Spinal cord (tissue), 10 donors: ENCODE data around the gene CCDC27. TPM values are rescaled to one million over a fixed set of nuclear protein-coding genes. Genes with fewer than 3 reads are reported as not detected.

Experiments used
- DNase-seq, 6 donors: peaks; one replicate each; pipeline versions ENCODE4 v3.0.0 to v3.0.0-alpha.2; 2013 to 2015; ENCODE audit warnings: low spot score in 6 of 6, low read depth in 4 of 6
- H3K27ac ChIP-seq: one replicate; pipeline ENCODE4 v1.5.1; 2013; ENCODE audit warnings: low read depth, low read length, control low read depth
- H3K27me3 ChIP-seq: one replicate; pipeline ENCODE4 v1.6.1; 2013; ENCODE audit warnings: low read length; ENCODE audit not compliant: control insufficient read depth, insufficient read depth
- H3K36me3 ChIP-seq: one replicate; pipeline ENCODE4 v1.6.1; 2013; ENCODE audit warnings: low read length; ENCODE audit not compliant: control insufficient read depth, insufficient read depth
- H3K4me1 ChIP-seq: one replicate; pipeline ENCODE4 v1.6.1; 2013; ENCODE audit warnings: low read length; ENCODE audit not compliant: control insufficient read depth, insufficient read depth
- H3K4me3 ChIP-seq: one replicate; pipeline ENCODE4 v1.5.1; 2013; ENCODE audit warnings: low read depth, low read length, control low read depth
- H3K9me3 ChIP-seq: one replicate; pipeline ENCODE4 v1.6.1; 2013; ENCODE audit warnings: low read length; ENCODE audit not compliant: control insufficient read depth, insufficient read depth
- WGBS: methylation state at CpG from one replicate; pipeline ENCODE4 v1.1.5; 2013; ENCODE audit warnings: missing lambda C conversion rate; ENCODE audit not compliant: insufficient coverage; 5-methylcytosine and 5-hydroxymethylcytosine counted together
- polyA plus RNA-seq, 2 donors: library from polyadenylated mRNA; unstranded; fragments of 120-200 nt; gene quantifications; one replicate each; pipeline ENCODE4 v1.2.1, GENCODE V29; 2013; ENCODE audit not compliant: insufficient read length in 2 of 2
- total RNA-seq, 2 donors: library from RNA; depleted of rRNA in 1 of 2; stranded (reverse); fragments of 120-200 nt in 1 of 2; fragments of >200 nt in 1 of 2; gene quantifications; one replicate each; pipeline versions ENCODE4 v1.2.3 to v1.2.4, GENCODE V29; 2013 to 2014
- donor health status: healthy.

Gene CCDC27
- total and polyA plus RNA-seq, 4 donors: 0.11 to 0.26 TPM; not detected in 2

- no peaks in the 10 kb centered on the region for H3K27me3 ChIP-seq
- H3K4me1 ChIP-seq: peaks cover 50% of the 10 kb centered on the region
- WGBS: 72% methylated on average over 14 of the region's 16 CpGs
- H3K27ac ChIP-seq: no peak overlapping the region
- DNase-seq: no peak
- H3K4me3 ChIP-seq: no peak overlapping the region
- peaks cover 41% of the 10 kb centered on the region for H3K36me3 ChIP-seq
- no peaks in the 10 kb centered on the region for H3K9me3 ChIP-seq
These were observed 21.5 kb downstream of the CCDC27 start for GRCh38 chr1:3773572-3774275.

GRCh38 chr1:3774276-3774945, 22.2 kb downstream of the CCDC27 start:
- peaks cover 47% of the 10 kb centered on the region for H3K36me3 ChIP-seq
- H3K4me3 ChIP-seq: no peak overlapping the region
- H3K9me3 ChIP-seq: no peaks in the 10 kb centered on the region
- no peak overlapping the region for H3K27ac ChIP-seq
- H3K4me1 ChIP-seq: peaks cover 50% of the 10 kb centered on the region
- no peak for DNase-seq
- H3K27me3 ChIP-seq: no peaks in the 10 kb centered on the region
- 57% methylated on average over 11 of the region's 19 CpGs for WGBS

DNA sequence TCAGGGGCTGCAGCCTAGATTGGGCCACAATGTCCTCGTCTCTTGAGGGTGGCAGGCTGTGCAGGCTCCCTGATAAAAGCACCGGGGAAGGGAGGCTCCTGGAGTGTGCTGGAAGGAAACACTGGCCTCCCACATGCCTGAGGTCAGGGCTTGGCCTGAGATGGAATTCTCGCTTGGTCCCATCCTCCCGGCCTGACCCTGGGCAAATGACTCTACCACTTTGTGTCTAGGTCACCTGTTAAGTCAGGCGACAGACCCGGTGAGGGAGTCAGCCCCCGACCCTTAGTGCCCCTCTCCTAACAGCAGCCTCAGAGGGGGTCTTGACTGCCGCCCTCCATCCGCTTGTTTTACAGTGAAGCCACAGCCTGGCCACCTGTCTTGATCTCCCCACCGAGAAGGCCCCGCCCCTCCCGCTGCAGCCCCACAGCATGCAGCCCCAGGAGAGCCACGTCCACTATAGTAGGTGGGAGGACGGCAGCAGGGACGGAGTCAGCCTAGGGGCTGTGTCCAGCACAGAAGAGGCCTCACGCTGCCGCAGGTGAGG, 22.8 kb downstream of the CCDC27 start:
- H3K9me3 ChIP-seq: no peaks in the 10 kb centered on the region
- no peaks in the 10 kb centered on the region for H3K27me3 ChIP-seq
- 49% methylated on average over 16 of the region's 17 CpGs for WGBS
- no peak for DNase-seq
- no peak overlapping the region for H3K27ac ChIP-seq
- peaks cover 54% of the 10 kb centered on the region for H3K36me3 ChIP-seq
- H3K4me1 ChIP-seq: peaks cover 50% of the 10 kb centered on the region
- no peak overlapping the region for H3K4me3 ChIP-seq

DNA sequence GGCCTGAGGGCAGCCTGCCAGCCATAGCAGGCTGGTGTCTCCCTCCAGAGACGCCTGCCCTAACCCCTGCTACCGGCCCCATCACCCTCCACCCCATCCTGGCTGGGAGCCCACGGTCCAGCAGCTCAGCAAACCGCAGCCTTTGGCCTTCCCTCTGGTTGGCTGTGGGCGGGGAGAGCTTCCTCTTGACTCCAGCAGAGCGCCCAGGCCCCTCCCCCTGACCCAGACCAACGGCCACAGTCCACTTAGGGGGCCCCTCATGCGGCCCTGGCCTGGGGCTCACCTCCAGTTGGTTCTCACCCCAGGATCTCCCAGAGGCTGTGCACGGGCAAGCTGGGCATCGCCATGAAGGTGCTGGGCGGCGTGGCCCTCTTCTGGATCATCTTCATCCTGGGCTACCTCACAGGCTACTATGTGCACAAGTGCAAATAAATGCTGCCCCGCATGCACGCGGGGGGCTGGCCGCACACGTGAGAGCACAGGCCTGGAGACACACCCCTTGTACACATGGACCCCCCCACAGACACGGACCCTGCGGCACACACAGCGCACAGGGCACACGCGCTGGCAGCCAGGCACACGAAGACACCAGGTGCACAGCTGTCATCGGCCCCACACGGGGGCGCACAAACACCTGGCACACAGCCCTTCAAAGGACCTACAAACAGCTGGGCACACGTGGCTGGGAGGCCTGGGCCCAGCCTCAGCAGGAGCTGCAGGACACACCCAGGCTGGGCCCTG, 23.4 kb downstream of the CCDC27 start:
- Histone ChIP-seq H3K4me1 (peaks cover 47% of the 10 kb centered on the region), H3K27me3 (no peaks in the 10 kb centered on the region), H3K27ac (no peak overlapping the region), H3K36me3 (peaks cover 60% of the 10 kb centered on the region), H3K9me3 (no peaks in the 10 kb centered on the region), H3K4me3 (no peak overlapping the region)
- peak in 2 of 6 donors; percentile 40 to 67 for DNase-seq
- 35% methylated on average over 27 of the region's 27 CpGs for WGBS

DNA sequence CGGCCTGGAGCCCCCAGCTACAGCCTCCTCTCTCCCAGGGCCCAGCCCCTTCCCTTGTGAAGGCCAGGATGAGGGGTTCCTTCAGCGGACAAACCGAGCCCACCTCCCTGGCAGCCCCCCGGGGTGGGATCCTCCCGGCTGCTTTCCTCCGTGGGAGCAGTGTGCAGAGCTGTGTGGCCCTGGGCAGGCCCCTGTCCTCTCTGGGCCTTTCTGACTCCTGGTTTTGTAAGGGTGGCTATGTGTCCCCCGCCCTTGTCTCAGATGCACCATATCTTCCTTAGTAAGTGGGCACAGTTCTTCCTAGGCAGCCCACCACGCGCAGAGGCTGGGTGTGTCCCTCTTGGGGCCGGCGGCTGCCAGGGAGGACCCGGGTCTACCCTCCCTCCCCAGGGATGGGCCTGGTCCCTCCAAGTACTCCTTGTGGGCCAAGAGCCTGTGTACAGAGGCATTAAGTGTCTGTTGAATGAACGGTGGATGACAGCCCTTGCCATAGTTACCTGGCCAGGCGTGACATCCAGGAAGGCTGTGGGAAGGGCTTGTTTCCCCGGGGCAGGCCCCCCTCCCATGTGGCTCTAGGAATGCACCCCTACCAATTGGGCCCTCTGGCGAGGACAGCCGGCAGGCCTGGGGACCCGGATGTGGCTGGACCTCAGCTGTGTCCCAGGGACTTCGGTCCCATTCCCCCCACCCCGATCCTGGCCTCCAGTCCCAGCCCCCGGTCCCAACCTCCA, 24.1 kb downstream of the CCDC27 start:
- 87% methylated on average over 17 of the region's 21 CpGs for WGBS
- Histone ChIP-seq H3K4me1 (peaks cover 41% of the 10 kb centered on the region), H3K4me3 (no peak overlapping the region), H3K27me3 (no peaks in the 10 kb centered on the region), H3K27ac (no peak overlapping the region), H3K9me3 (no peaks in the 10 kb centered on the region), H3K36me3 (peaks cover 67% of the 10 kb centered on the region)
- DNase-seq: no peak

DNA sequence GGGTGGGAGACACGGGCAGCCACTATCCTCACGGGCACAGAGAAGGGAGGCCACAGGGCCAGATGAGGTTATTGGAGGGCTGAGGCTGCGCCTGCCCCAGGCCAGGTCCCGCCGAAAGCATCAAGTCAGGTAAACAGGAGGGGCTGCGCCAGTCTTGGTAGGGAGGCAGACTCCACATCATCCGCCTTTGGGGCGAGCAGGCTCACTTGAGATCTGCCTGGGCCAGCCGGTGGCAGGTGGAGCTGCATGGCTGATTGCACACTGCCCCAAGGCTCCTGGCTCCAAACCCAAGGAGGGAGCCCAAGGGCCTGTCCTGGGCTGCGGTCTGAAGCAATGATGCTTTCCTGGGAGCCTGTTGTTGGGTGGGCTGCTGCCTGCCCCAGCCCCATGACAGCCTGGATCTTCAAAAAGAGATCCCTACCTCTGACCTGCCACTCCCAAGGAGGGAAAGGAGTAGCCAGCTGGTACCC, 24.9 kb downstream of the CCDC27 start:
- Histone ChIP-seq H3K9me3 (no peaks in the 10 kb centered on the region), H3K4me3 (no peak overlapping the region), H3K27me3 (no peaks in the 10 kb centered on the region), H3K27ac (no peak overlapping the region), H3K36me3 (peaks cover 74% of the 10 kb centered on the region), H3K4me1 (peaks cover 34% of the 10 kb centered on the region)
- no peak for DNase-seq
- WGBS: 80% methylated on average over 8 of the region's 10 CpGs

- no peak overlapping the region for H3K27ac ChIP-seq
These were observed 25.7 kb downstream of the CCDC27 start for GRCh38 chr1:3777647-3778589.

DNA sequence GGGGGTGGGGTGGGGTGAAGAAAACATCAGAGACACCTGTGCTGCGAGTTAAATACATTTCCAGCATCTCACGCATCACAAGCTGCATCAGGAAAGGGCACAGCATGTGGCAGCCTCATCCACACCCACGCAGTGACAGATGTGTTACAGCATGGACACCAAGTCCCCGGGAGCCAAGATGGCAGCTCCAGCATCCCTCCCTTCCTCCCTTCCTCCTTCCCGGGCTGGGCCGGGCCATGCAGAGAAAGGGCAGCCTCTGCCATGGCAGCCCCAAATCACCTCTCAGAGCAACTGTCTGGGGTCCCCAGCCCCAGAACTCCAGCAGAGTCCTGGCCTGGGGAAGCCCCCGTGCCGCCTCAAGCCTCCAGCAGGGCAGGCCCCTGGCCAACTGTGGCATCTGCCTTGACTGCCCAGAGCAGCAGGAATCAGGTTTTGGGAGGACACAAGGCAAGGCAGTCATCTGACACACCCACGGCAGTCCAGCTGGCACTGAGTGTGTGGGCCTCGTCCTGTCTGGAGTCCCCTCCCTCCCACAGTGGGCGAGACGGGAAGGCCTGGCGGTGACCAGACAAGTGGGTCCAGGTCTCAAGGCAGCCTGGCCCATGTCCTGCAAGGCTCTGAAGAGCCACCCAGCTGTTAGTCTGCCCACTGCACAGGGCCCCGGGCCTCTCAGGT, 26.5 kb downstream of the CCDC27 start:
- H3K4me1 ChIP-seq: peaks cover 23% of the 10 kb centered on the region
- no peaks in the 10 kb centered on the region for H3K9me3 ChIP-seq
- no peaks in the 10 kb centered on the region for H3K27me3 ChIP-seq
- H3K27ac ChIP-seq: no peak overlapping the region
- DNase-seq: no peak
- peaks cover 86% of the 10 kb centered on the region for H3K36me3 ChIP-seq
- no peak overlapping the region for H3K4me3 ChIP-seq
- WGBS: 78% methylated on average over 14 of the region's 14 CpGs

More at GRCh38 chr1:3777647-3778589, 25.7 kb downstream of the CCDC27 start:
- 89% methylated on average over 14 of the region's 20 CpGs for WGBS
- Histone ChIP-seq H3K4me1 (peaks cover 32% of the 10 kb centered on the region), H3K4me3 (no peak overlapping the region), H3K36me3 (peaks cover 81% of the 10 kb centered on the region), H3K9me3 (no peaks in the 10 kb centered on the region), H3K27me3 (no peaks in the 10 kb centered on the region)
- DNase-seq: no peak
